Measurements from ENCODE around the gene ZNF700. TPM values are rescaled to one million over a fixed set of nuclear protein-coding genes. Genes with fewer than 3 reads are reported as not detected.
"Not testable (repeated sequence)": the region's sequence is repeated elsewhere in the genome, so short reads cannot be mapped to it uniquely, and the experiment has no call there.

ZNF700 gene
- total RNA-seq, 1 donor from 2014 or later, result 13.4 TPM

DNA sequence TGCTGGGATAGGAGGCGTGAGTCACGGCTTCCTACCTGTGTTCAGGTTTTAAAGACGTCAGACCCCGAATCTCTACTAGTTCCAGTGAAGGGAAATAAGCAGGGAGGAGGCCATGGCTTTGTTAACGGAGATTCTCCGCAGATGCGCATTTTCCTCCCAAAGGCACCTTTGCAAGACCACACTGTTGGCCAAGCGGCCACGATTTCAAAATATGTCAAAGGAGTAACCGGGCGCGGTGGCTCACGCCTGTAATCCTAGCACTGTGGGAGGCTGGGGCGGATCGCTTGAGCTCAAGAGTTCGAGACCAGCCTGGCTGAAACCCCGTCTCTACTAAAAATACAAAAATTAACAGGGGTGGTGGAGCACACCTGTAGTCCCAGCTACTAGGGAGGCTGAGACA, 61.8 kb downstream of the ZNF700 start:
- no peak for DNase-seq
- H3K4me3 Mint-ChIP-seq, result no peak overlapping the region
- peaks cover 16% of the 10 kb centered on the region for H3K4me1 Mint-ChIP-seq
- intact Hi-C loops (cut with micrococcal nuclease), result loop anchor here (1.0 to 5.0 kb wide), 2 partner anchors 174 to 177 kb away; partner anchors contain the start of genes ZNF136 and ZNF440
- H3K27ac Mint-ChIP-seq, result no peak overlapping the region
- H3K36me3 Mint-ChIP-seq (ENCODE audit: low read depth), result peaks cover 10% of the 10 kb centered on the region
- H3K9me3 Mint-ChIP-seq, result no peaks in the 10 kb centered on the region
- H3K27me3 Mint-ChIP-seq, result no peaks in the 10 kb centered on the region

GRCh38 chr19:11987405-11988281, 62.7 kb downstream of the ZNF700 start:
- Mint-ChIP-seq H3K27ac (peak overlapping the region; percentile 96), H3K9me3 (no peaks in the 10 kb centered on the region), H3K4me3 (peak overlapping the region; percentile 99), H3K36me3 (ENCODE audit: low read depth) (peaks cover 14% of the 10 kb centered on the region), H3K4me1 (peaks cover 19% of the 10 kb centered on the region), H3K27me3 (no peaks in the 10 kb centered on the region)
- intact Hi-C loops (cut with micrococcal nuclease), result loop anchor here (1.0 to 5.0 kb wide), 7 partner anchors 23 to 190 kb away; partner anchors contain the start of genes ZNF136, ZNF20, ZNF440 and ZNF700
- peak; percentile 96 for DNase-seq

DNA sequence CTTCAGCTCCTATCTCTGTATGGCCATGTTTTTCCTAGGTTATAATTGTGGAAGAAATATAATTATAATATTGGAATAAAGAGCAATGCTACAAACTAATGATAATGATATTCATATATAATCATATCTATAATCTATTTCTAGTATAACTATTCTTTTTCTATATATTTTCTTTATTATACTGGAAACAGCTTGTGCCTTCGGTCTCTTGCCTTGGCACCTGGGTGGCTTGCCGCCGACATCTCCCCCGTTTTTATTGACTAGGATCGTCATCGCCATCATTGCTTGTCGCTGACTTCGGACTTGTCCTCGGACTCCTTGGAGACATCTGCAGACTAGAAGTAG, 64.2 kb downstream of the ZNF700 start:
- Mint-ChIP-seq H3K36me3 (ENCODE audit: low read depth) (peaks cover 23% of the 10 kb centered on the region), H3K27ac (no peak overlapping the region), H3K4me3 (peak overlapping the region; percentile 99), H3K4me1 (peaks cover 19% of the 10 kb centered on the region), H3K27me3 (no peaks in the 10 kb centered on the region), H3K9me3 (peaks cover 5% of the 10 kb centered on the region)
- intact Hi-C loops (cut with micrococcal nuclease), result loop anchor here (2.0 to 5.0 kb wide), 2 partner anchors 108 to 177 kb away; partner anchors contain the start of gene ZNF440
- no peak for DNase-seq

GRCh38 chr19:11991921-11992320, 67.0 kb downstream of the ZNF700 start:
- H3K4me3 Mint-ChIP-seq; intact Hi-C loops (cut with micrococcal nuclease); DNase-seq; H3K9me3 Mint-ChIP-seq; H3K27ac Mint-ChIP-seq; H3K27me3 Mint-ChIP-seq: not testable (repeated sequence)
- H3K36me3 Mint-ChIP-seq (ENCODE audit: low read depth), result peaks cover 32% of the 10 kb centered on the region
- H3K4me1 Mint-ChIP-seq, result peaks cover 19% of the 10 kb centered on the region

GRCh38 chr19:11995174-11995573, 70.3 kb downstream of the ZNF700 start:
- no peak overlapping the region for H3K4me3 Mint-ChIP-seq
- peaks cover 14% of the 10 kb centered on the region for H3K9me3 Mint-ChIP-seq
- no peaks in the 10 kb centered on the region for H3K27me3 Mint-ChIP-seq
- H3K4me1 Mint-ChIP-seq, result peaks cover 16% of the 10 kb centered on the region
- DNase-seq, result no peak
- intact Hi-C loops (cut with micrococcal nuclease), result no loop called here
- peaks cover 47% of the 10 kb centered on the region for H3K36me3 Mint-ChIP-seq (ENCODE audit: low read depth)
- no peak overlapping the region for H3K27ac Mint-ChIP-seq

Other genes with a start within 250 kb of the ZNF700 start
- 2.4 and 3.0 TPM in 2 replicates for gene ZNF823, start 186.2 kb upstream of the ZNF700 start, total RNA-seq
- gene ZNF441, start 158.1 kb upstream of the ZNF700 start, total RNA-seq, result 3.1 and 4.0 TPM in 2 replicates
- 0.12 and 0.68 TPM in 2 replicates for gene ZNF491, start 126.6 kb upstream of the ZNF700 start, total RNA-seq
- 7.4 and 10.5 TPM in 2 replicates for gene ZNF440, start 110.8 kb upstream of the ZNF700 start, total RNA-seq
- gene ZNF439, start 76.4 kb upstream of the ZNF700 start, total RNA-seq, result 3.3 and 3.9 TPM in 2 replicates
- gene ZNF69, start 37.3 kb upstream of the ZNF700 start, total RNA-seq, result 0.21 and 0.40 TPM in 2 replicates
- 0.31 and 0.51 TPM in 2 replicates for gene ZNF763, start 39.9 kb downstream of the ZNF700 start, total RNA-seq
- gene ZNF433, start 110.6 kb downstream of the ZNF700 start, total RNA-seq, result 0.14 and 0.21 TPM in 2 replicates
- gene ZNF878, start 127.9 kb downstream of the ZNF700 start, total RNA-seq, result 0.21 and 0.49 TPM in 2 replicates
- gene ZNF844, start 139.6 kb downstream of the ZNF700 start, total RNA-seq, result 0.59 and 0.93 TPM in 2 replicates
- gene ZNF20, start 215.2 kb downstream of the ZNF700 start, total RNA-seq, result 2.0 and 2.1 TPM in 2 replicates
- gene ZNF625, start 231.6 kb downstream of the ZNF700 start, total RNA-seq, result 3.0 and 3.7 TPM in 2 replicates
- 9.4 and 10.3 TPM in 2 replicates for gene ZNF136, start 238.0 kb downstream of the ZNF700 start, total RNA-seq

All from activated CD4-positive, alpha-beta T cell treated with anti-CD3 and anti-CD28 coated beads, Interleukin-2, amount 10 ng/mL, durations not matched to agents 24 days and 14 days (primary cell).